IPS-18a (cell line): Measurements from ENCODE around the gene AGO4.
"Not testable (repeated sequence)": the region's sequence is repeated elsewhere in the genome, so short reads cannot be mapped to it uniquely, and the experiment has no call there.

Experiments used
- H3K27ac ChIP-seq: one replicate; pipeline ENCODE4 v1.5.1; 2013; ENCODE audit warnings: low read length
- H3K27me3 ChIP-seq: one replicate; pipeline ENCODE4 v1.6.1; 2013; ENCODE audit warnings: mild to moderate bottlenecking, low read length; ENCODE audit not compliant: control insufficient read depth, insufficient read depth
- H3K36me3 ChIP-seq: one replicate; pipeline ENCODE4 v1.6.1; 2013; ENCODE audit warnings: low read depth, low read length; ENCODE audit not compliant: control insufficient read depth
- H3K4me1 ChIP-seq: one replicate; pipeline ENCODE4 v1.6.1; 2013; ENCODE audit warnings: low read depth, low read length; ENCODE audit not compliant: control insufficient read depth
- H3K4me3 ChIP-seq: one replicate; pipeline ENCODE4 v1.5.1; 2013; ENCODE audit warnings: low read length
- H3K9ac ChIP-seq: one replicate; pipeline ENCODE4 v1.6.1; 2013; ENCODE audit warnings: mild to moderate bottlenecking, low read length, moderate library complexity
- H3K9me3 ChIP-seq: one replicate; pipeline ENCODE4 v1.6.1; 2013; ENCODE audit warnings: low read depth, low read length; ENCODE audit not compliant: control insufficient read depth

Gene AGO4

GRCh38 chr1:35788139-35788538 lies 19.7 kb upstream of the AGO4 start:
- H3K9ac ChIP-seq, result no peak overlapping the region
- H3K27me3 ChIP-seq, result no peaks in the 10 kb centered on the region
- H3K4me3 ChIP-seq, result no peak overlapping the region
- H3K4me1 ChIP-seq, result no peaks in the 10 kb centered on the region
- no peak overlapping the region for H3K27ac ChIP-seq
- H3K36me3 ChIP-seq, result no peaks in the 10 kb centered on the region
- H3K9me3 ChIP-seq, result no peaks in the 10 kb centered on the region

- H3K9me3 ChIP-seq, result no peaks in the 10 kb centered on the region
- no peak overlapping the region for H3K4me3 ChIP-seq
- H3K36me3 ChIP-seq, result no peaks in the 10 kb centered on the region
- no peak overlapping the region for H3K9ac ChIP-seq
- no peaks in the 10 kb centered on the region for H3K4me1 ChIP-seq
- H3K27ac ChIP-seq, result no peak overlapping the region
- no peaks in the 10 kb centered on the region for H3K27me3 ChIP-seq
These were observed 17.1 kb upstream of the AGO4 start for GRCh38 chr1:35790670-35791069.

- no peaks in the 10 kb centered on the region for H3K4me1 ChIP-seq
- no peaks in the 10 kb centered on the region for H3K27me3 ChIP-seq
- H3K27ac ChIP-seq, result no peak overlapping the region
- H3K9ac ChIP-seq, result no peak overlapping the region
- H3K36me3 ChIP-seq, result no peaks in the 10 kb centered on the region
- no peak overlapping the region for H3K4me3 ChIP-seq
- H3K9me3 ChIP-seq, result no peaks in the 10 kb centered on the region
These were observed 12.5 kb upstream of the AGO4 start for GRCh38 chr1:35795295-35795694.

GRCh38 chr1:35797380-35797779 lies 10.4 kb upstream of the AGO4 start:
- no peak overlapping the region for H3K4me3 ChIP-seq
- H3K9me3 ChIP-seq, result no peaks in the 10 kb centered on the region
- no peak overlapping the region for H3K27ac ChIP-seq
- no peak overlapping the region for H3K9ac ChIP-seq
- no peaks in the 10 kb centered on the region for H3K27me3 ChIP-seq
- H3K4me1 ChIP-seq, result no peaks in the 10 kb centered on the region
- no peaks in the 10 kb centered on the region for H3K36me3 ChIP-seq

- not testable (repeated sequence) for H3K9ac ChIP-seq, H3K36me3 ChIP-seq, H3K4me3 ChIP-seq, H3K9me3 ChIP-seq, H3K27me3 ChIP-seq, H3K27ac ChIP-seq, H3K4me1 ChIP-seq
These were observed 9.8 kb upstream of the AGO4 start for GRCh38 chr1:35798019-35798418.

GRCh38 chr1:35800167-35800887 lies 7.5 kb upstream of the AGO4 start:
- H3K9ac ChIP-seq, H3K4me3 ChIP-seq, H3K9me3 ChIP-seq, H3K4me1 ChIP-seq, H3K36me3 ChIP-seq, H3K27me3 ChIP-seq, H3K27ac ChIP-seq: not testable (repeated sequence)

GRCh38 chr1:35808450-35809113 lies 766 bp downstream of the AGO4 start:
- peaks cover 7% of the 10 kb centered on the region for H3K4me1 ChIP-seq
- no peaks in the 10 kb centered on the region for H3K9me3 ChIP-seq
- H3K9ac ChIP-seq, result peak overlapping the region; percentile 53
- no peak overlapping the region for H3K27ac ChIP-seq
- H3K36me3 ChIP-seq, result no peaks in the 10 kb centered on the region
- H3K4me3 ChIP-seq, result peak overlapping the region; percentile 64
- peaks cover 9% of the 10 kb centered on the region for H3K27me3 ChIP-seq

GRCh38 chr1:35809114-35810095 lies 1.6 kb downstream of the AGO4 start:
- Histone ChIP-seq H3K4me1 (peaks cover 7% of the 10 kb centered on the region), H3K36me3 (no peaks in the 10 kb centered on the region), H3K4me3 (peak overlapping the region; percentile 64), H3K27ac (no peak overlapping the region), H3K27me3 (peaks cover 9% of the 10 kb centered on the region), H3K9ac (peak overlapping the region; percentile 53), H3K9me3 (no peaks in the 10 kb centered on the region)

- no peak overlapping the region for H3K4me3 ChIP-seq
- peaks cover 9% of the 10 kb centered on the region for H3K27me3 ChIP-seq
- H3K4me1 ChIP-seq, result peaks cover 7% of the 10 kb centered on the region
- H3K27ac ChIP-seq, result no peak overlapping the region
- H3K36me3 ChIP-seq, result no peaks in the 10 kb centered on the region
- no peak overlapping the region for H3K9ac ChIP-seq
- no peaks in the 10 kb centered on the region for H3K9me3 ChIP-seq
These were observed 2.5 kb downstream of the AGO4 start for GRCh38 chr1:35810096-35810881.

- not testable (repeated sequence) for H3K27me3 ChIP-seq, H3K27ac ChIP-seq, H3K4me1 ChIP-seq, H3K4me3 ChIP-seq, H3K9ac ChIP-seq, H3K36me3 ChIP-seq, H3K9me3 ChIP-seq
These were observed 4.9 kb downstream of the AGO4 start for GRCh38 chr1:35812754-35813153.

- H3K27me3 ChIP-seq, result no peaks in the 10 kb centered on the region
- no peaks in the 10 kb centered on the region for H3K9me3 ChIP-seq
- no peak overlapping the region for H3K9ac ChIP-seq
- peaks cover 6% of the 10 kb centered on the region for H3K36me3 ChIP-seq
- no peak overlapping the region for H3K27ac ChIP-seq
- no peaks in the 10 kb centered on the region for H3K4me1 ChIP-seq
- H3K4me3 ChIP-seq, result no peak overlapping the region
These were observed 17.4 kb downstream of the AGO4 start for GRCh38 chr1:35825255-35825654.
